Esophagus squamous epithelium (tissue), 4 donors: Measurements from ENCODE around the gene SPTBN2.

Source experiments
- CTCF ChIP-seq, 6 experiments: fragments of 450-650 bp in 4 of 6; fragments of 200-600 bp in 2 of 6; sonication (generic) in 2 of 6; IDR thresholded peaks; one replicate each; pipeline ENCODE4 v1.5.1; 2016 to 2019; ENCODE audit warnings: antibody characterized with exemption in 6 of 6, mild to moderate bottlenecking in 4 of 6, moderate library complexity in 4 of 6
- POLR2A ChIP-seq, 4 donors: fragments of 450-650 bp; IDR thresholded peaks; one replicate each; pipeline ENCODE4 v1.6.1; 2017; ENCODE audit warnings: antibody characterized with exemption in 4 of 4, mild to moderate bottlenecking in 4 of 4, moderate library complexity in 3 of 4

GRCh38 chr11:66706989-66707388 is 22.0 kb downstream of the SPTBN2 start:
- TF ChIP-seq CTCF (IDR thresholded peaks at IDR 0.05) (no peak), POLR2A (IDR thresholded peaks at IDR 0.05) (no peak)
